ENCODE data around the gene TRAK1.

GRCh38 chr3:42079701-42080452, 11.3 kb upstream of the TRAK1 start:
- no peak for TF ChIP-seq POLR2AphosphoS5 (IDR thresholded peaks at IDR 0.05; ENCODE audit: borderline replicate concordance, low read depth, low read length)
- no peak for TF ChIP-seq EZH2 (IDR thresholded peaks at IDR 0.05)
- no peak for TF ChIP-seq FOXP2 (optimal IDR thresholded peaks at IDR 0.05; ENCODE audit: control extremely low read depth, extremely low read length, insufficient read depth)
